SU-DHL-6 (cell line): ENCODE measurements around the gene GABRE.

Source experiments
- H2AFZ ChIP-seq: fragments of 200-600 bp; sonication (generic); 2 replicates; pipeline ENCODE4 v1.6.1; 2014; ENCODE audit warnings: low read depth, mild to moderate bottlenecking, moderate library complexity, mixed read lengths, antibody characterized with exemption, low read length; ENCODE audit not compliant: severe bottlenecking
- H3F3A ChIP-seq: fragments of 200-600 bp; shearing (Covaris generic); 2 replicates; pipeline ENCODE4 v1.6.0; 2016; ENCODE audit warnings: antibody characterized with exemption, mild to moderate bottlenecking; ENCODE audit not compliant: insufficient read depth
- H3K27ac ChIP-seq: fragments of 200-600 bp; sonication (generic); 2 replicates; pipeline ENCODE4 v1.5.1; 2016; ENCODE audit warnings: low read depth, mild to moderate bottlenecking, low read length, moderate library complexity, mixed read lengths
- H3K27me3 ChIP-seq: fragments of 200-600 bp; sonication (generic), shearing (Covaris generic); 2 replicates; pipeline ENCODE4 v1.6.0; 2014; ENCODE audit warnings: mild to moderate bottlenecking, low read length
- H3K36me3 ChIP-seq: fragments of 200-600 bp; sonication (generic); 2 replicates; pipeline ENCODE4 v1.6.1; 2014; ENCODE audit warnings: mild to moderate bottlenecking, low read length, mixed read lengths
- H3K4me2 ChIP-seq: fragments of 300-600, 200-600 bp; shearing (Covaris generic), sonication (generic); 2 replicates; pipeline ENCODE4 v1.6.0; 2014; ENCODE audit warnings: low read length, low read depth, mild to moderate bottlenecking; ENCODE audit not compliant: poor library complexity, severe bottlenecking
- H3K4me3 ChIP-seq: fragments of 200-600 bp; sonication (generic); 2 replicates; pipeline ENCODE4 v1.5.1; 2014; ENCODE audit warnings: antibody characterized with exemption, low read length, mild to moderate bottlenecking, mixed read lengths; ENCODE audit not compliant: insufficient read depth, poor library complexity, severe bottlenecking
- H3K79me2 ChIP-seq: fragments of 200-600 bp; sonication (generic); 2 replicates; pipeline ENCODE4 v1.6.1; 2014; ENCODE audit warnings: mild to moderate bottlenecking, low read length, moderate library complexity; ENCODE audit not compliant: insufficient read depth
- H3K9ac ChIP-seq: fragments of 200-600 bp; sonication (generic); 2 replicates; pipeline ENCODE4 v1.7.0; 2014; ENCODE audit warnings: mild to moderate bottlenecking, low read length
- H3K9me2 ChIP-seq: fragments of 200-600 bp; sonication (generic); replicated peaks from 2 replicates; pipeline ENCODE4 v1.6.1; 2014; ENCODE audit warnings: low read length; ENCODE audit not compliant: insufficient read depth
- H3K9me3 ChIP-seq: fragments of 200-600 bp; sonication (generic); 2 replicates; pipeline ENCODE4 v1.6.1; 2014; ENCODE audit warnings: low read length, mixed read lengths; ENCODE audit not compliant: insufficient read depth
- H4K20me1 ChIP-seq: fragments of 200-600 bp; sonication (generic); 2 replicates; pipeline ENCODE4 v1.6.1; 2014; ENCODE audit warnings: low read depth, mild to moderate bottlenecking, antibody characterized with exemption, low read length, moderate library complexity, mixed read lengths
- CTCF ChIP-seq: fragments of 200-600 bp; sonication (generic); IDR thresholded peaks from one replicate; pipeline ENCODE4 v1.5.1; 2017; ENCODE audit warnings: antibody characterized with exemption, mild to moderate bottlenecking, low read length, moderate library complexity; ENCODE audit not compliant: insufficient read depth, poor library complexity, severe bottlenecking
- EZH2phosphoT487 ChIP-seq: fragments of 200-600 bp; sonication (generic), shearing (Covaris generic); conservative IDR thresholded peaks from 2 replicates; pipeline ENCODE4 v1.6.1; 2018; ENCODE audit warnings: mild to moderate bottlenecking, antibody characterized with exemption, low read length, moderate library complexity, mixed read lengths

Gene GABRE

GRCh38 chrX:151984902-151985301 is 10.4 kb upstream of the GABRE start:
- no peak overlapping the region for H3K27ac ChIP-seq
- TF ChIP-seq EZH2phosphoT487 (no peak), CTCF (no peak)
- H3K4me3 ChIP-seq: no peak overlapping the region
- no peaks in the 10 kb centered on the region for H3F3A ChIP-seq
- no peak overlapping the region for H2AFZ ChIP-seq
- H3K27me3 ChIP-seq: no peaks in the 10 kb centered on the region
- no peaks in the 10 kb centered on the region for H4K20me1 ChIP-seq
- no peaks in the 10 kb centered on the region for H3K9me2 ChIP-seq
- H3K9ac ChIP-seq: no peak overlapping the region
- no peaks in the 10 kb centered on the region for H3K36me3 ChIP-seq
- H3K79me2 ChIP-seq: no peaks in the 10 kb centered on the region
- no peak overlapping the region for H3K4me2 ChIP-seq
- H3K9me3 ChIP-seq: no peaks in the 10 kb centered on the region

- H3K9ac ChIP-seq: no peak overlapping the region
- H3K27ac ChIP-seq: no peak overlapping the region
Observed at GRCh38 chrX:151984328-151984727, 9.9 kb upstream of the GABRE start.

GRCh38 chrX:151983186-151983585 is 8.7 kb upstream of the GABRE start:
- no peak overlapping the region for H3K27ac ChIP-seq
- TF ChIP-seq CTCF (no peak), EZH2phosphoT487 (no peak)
- H3K4me3 ChIP-seq: no peak overlapping the region
- no peak overlapping the region for H2AFZ ChIP-seq
- no peaks in the 10 kb centered on the region for H3F3A ChIP-seq
- H3K9ac ChIP-seq: no peak overlapping the region
- no peaks in the 10 kb centered on the region for H4K20me1 ChIP-seq
- no peaks in the 10 kb centered on the region for H3K9me2 ChIP-seq
- H3K36me3 ChIP-seq: no peaks in the 10 kb centered on the region
- no peaks in the 10 kb centered on the region for H3K79me2 ChIP-seq
- H3K27me3 ChIP-seq: no peaks in the 10 kb centered on the region
- no peaks in the 10 kb centered on the region for H3K9me3 ChIP-seq
- H3K4me2 ChIP-seq: no peak overlapping the region

More at GRCh38 chrX:151984328-151984727, 9.9 kb upstream of the GABRE start:
- H4K20me1 ChIP-seq: no peaks in the 10 kb centered on the region
- H3K9me2 ChIP-seq: no peaks in the 10 kb centered on the region
- no peaks in the 10 kb centered on the region for H3K27me3 ChIP-seq
- H3K9me3 ChIP-seq: no peaks in the 10 kb centered on the region
- H3K4me2 ChIP-seq: no peak overlapping the region
- TF ChIP-seq EZH2phosphoT487 (no peak), CTCF (no peak)
- H3K36me3 ChIP-seq: no peaks in the 10 kb centered on the region
- no peaks in the 10 kb centered on the region for H3K79me2 ChIP-seq
- no peak overlapping the region for H3K4me3 ChIP-seq
- no peaks in the 10 kb centered on the region for H3F3A ChIP-seq
- no peak overlapping the region for H2AFZ ChIP-seq

- no peaks in the 10 kb centered on the region for H3K9me3 ChIP-seq
- no peaks in the 10 kb centered on the region for H3K27me3 ChIP-seq
- H3F3A ChIP-seq: no peaks in the 10 kb centered on the region
- H4K20me1 ChIP-seq: no peaks in the 10 kb centered on the region
- no peak overlapping the region for H2AFZ ChIP-seq
- H3K27ac ChIP-seq: no peak overlapping the region
- no peaks in the 10 kb centered on the region for H3K9me2 ChIP-seq
- no peak for TF ChIP-seq CTCF
- TF ChIP-seq EZH2phosphoT487: no peak
- H3K9ac ChIP-seq: no peak overlapping the region
- H3K4me3 ChIP-seq: no peak overlapping the region
- H3K4me2 ChIP-seq: no peak overlapping the region
- H3K36me3 ChIP-seq: no peaks in the 10 kb centered on the region
- H3K79me2 ChIP-seq: no peaks in the 10 kb centered on the region
Observed at GRCh38 chrX:151982222-151982621, 7.7 kb upstream of the GABRE start.
